ENCODE data around the gene OR6C70. TPM values are rescaled to one million over a fixed set of nuclear protein-coding genes. Genes with fewer than 3 reads are reported as not detected.

OR6C70 gene
- total RNA-seq, 2 donors from 2014 or later: not detected

GRCh38 chr12:55425954-55426353 lies 44.0 kb downstream of the OR6C70 start, which contains the start of gene OR6C76:
TSS of gene OR6C76 (plus strand) at chr12:55426254. CDS start at chr12:55426254, 0 bp downstream.
- TF ChIP-seq CTCF (IDR thresholded peaks at IDR 0.05): no peak
- Histone ChIP-seq H3K4me1 (no peaks in the 10 kb centered on the region), H3K27ac (no peak within 1 kb of the TSS), H3K9me3 (no peaks in the 10 kb centered on the region), H3K4me3 (no peak within 1 kb of the TSS), H3K27me3 (no peaks in the 10 kb centered on the region), H3K36me3 (no peaks in the 10 kb centered on the region)
- DNase-seq (ENCODE audit: low spot score): no peak

- Histone ChIP-seq H3K4me1 (no peaks in the 10 kb centered on the region), H3K27ac (no peak overlapping the region), H3K27me3 (no peaks in the 10 kb centered on the region), H3K4me3 (no peak overlapping the region), H3K36me3 (no peaks in the 10 kb centered on the region), H3K9me3 (no peaks in the 10 kb centered on the region)
- no peak for TF ChIP-seq CTCF (IDR thresholded peaks at IDR 0.05)
- no peak for DNase-seq (ENCODE audit: low spot score)
Observed at GRCh38 chr12:55420307-55420962, 49.5 kb downstream of the OR6C70 start.

Other genes with a start within 250 kb of the OR6C70 start
- gene OR10A7, start 249.1 kb downstream of the OR6C70 start, total RNA-seq: not detected
- gene OR6C74, start 225.5 kb downstream of the OR6C70 start, total RNA-seq: not detected
- gene OR6C6, start 173.6 kb downstream of the OR6C70 start, total RNA-seq: not detected
- not detected for gene OR6C1, start 155.8 kb downstream of the OR6C70 start, total RNA-seq
- gene OR6C3, start 139.4 kb downstream of the OR6C70 start, total RNA-seq: not detected
- gene OR6C75, start 107.2 kb downstream of the OR6C70 start, total RNA-seq: not detected
- gene OR6C65, start 69.6 kb downstream of the OR6C70 start, total RNA-seq: not detected
- not detected for gene OR6C76, start 43.9 kb downstream of the OR6C70 start, total RNA-seq
- gene OR6C2, start 26.1 kb downstream of the OR6C70 start, total RNA-seq: not detected
- not detected for gene OR6C68, start 22.2 kb upstream of the OR6C70 start, total RNA-seq
- not detected for gene OR6C4, start 79.5 kb upstream of the OR6C70 start, total RNA-seq
- gene OR2AP1, start 102.3 kb upstream of the OR6C70 start, total RNA-seq: not detected
- not detected for gene OR10P1, start 166.8 kb upstream of the OR6C70 start, total RNA-seq
- 100 to 1,000 TPM; 291 to 309 TPM for gene ITGA7, start 237.8 kb upstream of the OR6C70 start, total RNA-seq
- gene BLOC1S1, start 245.9 kb upstream of the OR6C70 start, total RNA-seq: 100 to 1,000 TPM; 177 to 187 TPM